ENCODE measurements around the gene FXYD5. TPM values are rescaled to one million over a fixed set of nuclear protein-coding genes. Genes with fewer than 3 reads are reported as not detected.

FXYD5 gene
- total RNA-seq, 2 experiments from 2014 or later = 272 to 275 TPM

- Mint-ChIP-seq H3K9me3 (peaks cover 17% of the 10 kb centered on the region), H3K27me3 (no peaks in the 10 kb centered on the region), H3K36me3 (peaks cover 14% of the 10 kb centered on the region), H3K27ac (peak overlapping the region; percentile 97), H3K4me3 (peak overlapping the region; percentile 54), H3K4me1 (peaks cover 74% of the 10 kb centered on the region)
- no peak for DNase-seq
Observed at GRCh38 chr19:35212241-35212640, 57.7 kb downstream of the FXYD5 start.

- H3K4me1 Mint-ChIP-seq = peaks cover 62% of the 10 kb centered on the region
- peak overlapping the region; percentile 97 for H3K27ac Mint-ChIP-seq
- H3K27me3 Mint-ChIP-seq = no peaks in the 10 kb centered on the region
- peak; percentile 80 for DNase-seq
- H3K36me3 Mint-ChIP-seq = peaks cover 17% of the 10 kb centered on the region
- H3K4me3 Mint-ChIP-seq = peak overlapping the region; percentile 51
- peaks cover 12% of the 10 kb centered on the region for H3K9me3 Mint-ChIP-seq
Observed at GRCh38 chr19:35213663-35214632, 59.4 kb downstream of the FXYD5 start.

DNA sequence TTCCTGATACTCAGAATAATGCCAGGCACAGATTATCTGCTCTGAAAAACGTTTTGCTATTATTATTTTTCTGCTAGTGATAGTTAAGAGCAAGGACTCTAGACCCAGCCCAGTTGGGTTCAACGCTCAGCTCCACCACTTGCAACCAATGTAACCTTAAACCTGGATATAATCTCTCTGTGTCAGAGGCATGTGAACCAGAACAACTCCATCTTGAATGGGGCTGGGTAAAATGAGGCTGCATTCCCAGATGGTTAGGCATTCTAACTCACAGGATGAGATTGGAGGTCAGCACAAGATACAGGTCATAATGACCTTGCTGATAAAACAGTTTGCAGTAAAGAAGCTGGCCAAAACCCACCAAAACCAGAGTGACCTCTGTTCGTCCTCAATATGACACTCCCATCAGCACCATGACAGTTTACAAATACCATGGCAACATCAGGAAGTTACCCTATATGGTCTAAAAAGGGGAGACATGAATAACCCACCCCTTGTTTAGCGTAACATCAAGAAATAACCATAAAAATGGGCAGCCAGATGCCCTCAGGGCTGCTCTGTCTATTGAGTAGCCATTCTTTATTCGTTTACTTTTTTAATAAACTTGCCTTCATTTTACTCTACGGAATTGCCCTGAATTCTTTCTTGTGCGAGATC, 60.4 kb downstream of the FXYD5 start:
- Mint-ChIP-seq H3K27me3 (no peaks in the 10 kb centered on the region), H3K9me3 (peaks cover 17% of the 10 kb centered on the region)

GRCh38 chr19:35216016-35216832, 61.7 kb downstream of the FXYD5 start:
- peaks cover 15% of the 10 kb centered on the region for H3K36me3 Mint-ChIP-seq
- H3K4me3 Mint-ChIP-seq = no peak overlapping the region
- H3K9me3 Mint-ChIP-seq = peaks cover 17% of the 10 kb centered on the region
- H3K27ac Mint-ChIP-seq = peak overlapping the region; percentile 63
- no peaks in the 10 kb centered on the region for H3K27me3 Mint-ChIP-seq
- peaks cover 53% of the 10 kb centered on the region for H3K4me1 Mint-ChIP-seq
- no peak for DNase-seq

More for the DNA sequence above, 60.4 kb downstream of the FXYD5 start:
- Mint-ChIP-seq H3K4me3 (no peak overlapping the region), H3K4me1 (peaks cover 57% of the 10 kb centered on the region), H3K36me3 (peaks cover 15% of the 10 kb centered on the region), H3K27ac (peak overlapping the region; percentile 97)
- no peak for DNase-seq

DNA sequence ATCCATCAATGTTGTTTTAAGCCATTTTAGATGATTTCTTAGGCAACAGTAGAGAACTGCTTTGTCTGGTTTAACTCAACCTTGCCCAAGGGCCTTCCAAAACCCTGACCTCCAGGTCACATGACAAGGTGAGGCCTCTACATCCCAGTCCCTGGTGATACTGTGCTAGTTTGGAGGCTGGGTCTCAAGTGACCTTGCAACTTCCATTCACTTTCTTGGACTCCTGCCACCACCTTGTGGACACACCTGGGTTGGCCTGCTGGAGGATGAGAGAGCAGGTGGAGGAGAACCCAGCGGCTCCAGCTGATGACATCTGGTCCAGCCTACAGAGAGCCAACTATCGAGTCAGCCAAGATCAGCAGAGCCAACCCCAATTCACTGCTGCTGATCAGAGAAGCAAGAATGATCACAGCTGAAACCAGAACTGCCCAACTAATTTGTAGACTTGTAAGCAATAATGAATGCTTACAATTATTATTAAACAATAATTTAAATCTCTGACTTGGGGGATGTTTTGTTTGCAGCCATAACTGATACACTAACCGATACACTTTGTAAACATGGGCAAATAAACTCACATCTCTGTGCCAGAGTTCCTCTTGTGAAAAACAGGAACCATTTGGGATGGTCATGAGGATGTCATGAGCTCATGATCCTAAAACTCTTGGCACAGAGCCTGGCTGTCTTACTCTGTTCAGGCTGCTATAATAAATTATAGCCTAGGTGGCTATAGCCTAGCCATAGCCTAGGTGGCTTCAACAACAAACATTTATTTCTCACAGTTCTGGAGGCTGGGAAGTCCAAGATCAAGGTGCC, 62.5 kb downstream of the FXYD5 start:
- peak; percentile 40 for DNase-seq
- Mint-ChIP-seq H3K4me1 (peaks cover 46% of the 10 kb centered on the region), H3K36me3 (peaks cover 11% of the 10 kb centered on the region), H3K9me3 (peaks cover 17% of the 10 kb centered on the region), H3K27me3 (no peaks in the 10 kb centered on the region), H3K27ac (peak overlapping the region; percentile 63), H3K4me3 (no peak overlapping the region)

DNA sequence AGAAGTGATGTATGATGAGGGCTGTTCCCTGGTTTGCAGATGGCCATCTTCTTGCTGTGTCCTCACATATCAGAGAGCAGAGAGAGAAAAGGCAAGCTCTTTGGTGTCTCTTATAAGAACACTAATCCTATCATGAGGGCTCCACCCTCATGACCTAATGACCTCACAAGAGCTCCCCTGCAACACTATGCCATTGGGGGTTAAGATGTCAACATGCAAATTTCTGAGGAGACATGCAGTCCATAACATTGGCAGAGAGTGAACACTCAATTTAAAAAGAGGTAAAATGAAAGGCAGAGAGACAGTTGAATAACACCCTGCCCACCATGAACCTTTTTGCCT, 63.1 kb downstream of the FXYD5 start:
- Mint-ChIP-seq H3K27ac (no peak overlapping the region), H3K4me1 (peaks cover 40% of the 10 kb centered on the region), H3K27me3 (no peaks in the 10 kb centered on the region), H3K36me3 (peaks cover 8% of the 10 kb centered on the region), H3K9me3 (peaks cover 17% of the 10 kb centered on the region), H3K4me3 (no peak overlapping the region)
- DNase-seq = no peak

DNA sequence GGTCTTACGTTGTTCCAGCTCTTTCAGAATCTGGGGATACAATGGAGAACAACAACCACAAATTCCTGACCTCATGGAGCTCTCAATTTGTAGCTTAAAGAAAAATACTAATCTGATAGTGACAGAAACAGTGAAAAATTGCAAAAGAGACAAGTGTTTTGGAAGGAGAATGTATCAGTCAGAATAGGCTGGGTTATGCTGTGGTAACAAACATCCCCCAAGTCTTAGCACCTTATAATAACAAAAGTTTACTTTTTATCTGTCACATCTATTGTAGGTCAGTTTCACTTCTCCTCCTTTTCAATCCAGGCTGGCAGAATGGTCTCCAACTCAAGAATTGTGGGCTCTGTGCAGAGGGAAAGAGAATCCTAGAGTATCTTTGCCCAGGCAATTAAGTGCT, 64.5 kb downstream of the FXYD5 start:
- no peak for DNase-seq
- H3K36me3 Mint-ChIP-seq = peaks cover 8% of the 10 kb centered on the region
- peaks cover 28% of the 10 kb centered on the region for H3K4me1 Mint-ChIP-seq
- no peak overlapping the region for H3K27ac Mint-ChIP-seq
- no peak overlapping the region for H3K4me3 Mint-ChIP-seq
- H3K9me3 Mint-ChIP-seq = peaks cover 17% of the 10 kb centered on the region
- H3K27me3 Mint-ChIP-seq = no peaks in the 10 kb centered on the region

Other genes with a start within 250 kb of the FXYD5 start
- gene ZNF30, start 227.8 kb upstream of the FXYD5 start, total RNA-seq = 1 to 10 TPM; 4.4 to 5.6 TPM
- gene ZNF792, start 190.5 kb upstream of the FXYD5 start, total RNA-seq = 1 to 10 TPM; 3.4 to 4.6 TPM
- gene GRAMD1A, start 154.4 kb upstream of the FXYD5 start, total RNA-seq = 100 to 1,000 TPM; 135 to 140 TPM
- under 1 TPM; 0.45 to 0.98 TPM for gene SCN1B, start 124.3 kb upstream of the FXYD5 start, total RNA-seq
- gene HPN, start 113.0 kb upstream of the FXYD5 start, total RNA-seq = under 1 TPM in 1 of 2 experiments, not detected in 1; 0.31 TPM
- gene FXYD3, start 38.9 kb upstream of the FXYD5 start, total RNA-seq = not detected
- gene LGI4, start 19.7 kb upstream of the FXYD5 start, total RNA-seq = not detected
- gene FXYD1, start 15.9 kb upstream of the FXYD5 start, total RNA-seq = 1 to 10 TPM; 1.1 TPM
- gene FXYD7, start 11.5 kb upstream of the FXYD5 start, total RNA-seq = under 1 TPM; 0.54 to 0.62 TPM
- gene FAM187B, start 74.0 kb downstream of the FXYD5 start, total RNA-seq = not detected
- 10 to 100 TPM; 40.6 to 43.9 TPM for gene LSR, start 94.3 kb downstream of the FXYD5 start, total RNA-seq
- 100 to 1,000 TPM; 105 to 109 TPM for gene USF2, start 114.2 kb downstream of the FXYD5 start, total RNA-seq
- under 1 TPM; 0.32 to 0.37 TPM for gene HAMP, start 127.8 kb downstream of the FXYD5 start, total RNA-seq
- gene MAG, start 137.4 kb downstream of the FXYD5 start, total RNA-seq = under 1 TPM; 0.20 to 0.29 TPM
- 1 to 10 TPM; 3.0 to 3.2 TPM for gene CD22, start 174.5 kb downstream of the FXYD5 start, total RNA-seq
- gene FFAR1, start 193.2 kb downstream of the FXYD5 start, total RNA-seq = under 1 TPM in 1 of 2 experiments, not detected in 1; 0.08 TPM
- 1 to 10 TPM; 1.2 to 1.3 TPM for gene FFAR3, start 203.7 kb downstream of the FXYD5 start, total RNA-seq
- under 1 TPM in 1 of 2 experiments, not detected in 1; 0.16 TPM for gene GPR42, start 216.3 kb downstream of the FXYD5 start, total RNA-seq

Measured in activated naive CD8-positive, alpha-beta T cell treated with anti-CD3 and anti-CD28 coated beads for 36 hours (primary cell).